Measurements from ENCODE around the gene FOXL2.
"Not testable (repeated sequence)": the region's sequence is repeated elsewhere in the genome, so short reads cannot be mapped to it uniquely, and the experiment has no call there.

- TF ChIP-seq CTCF (IDR thresholded peaks at IDR 0.05; ENCODE audit: insufficient read depth, low read length, poor library complexity, severe bottlenecking); EZH2phosphoT487 (conservative IDR thresholded peaks at IDR 0.05; ENCODE audit: low read length): not testable (repeated sequence)
These were observed 24.5 kb downstream of the FOXL2 start for GRCh38 chr3:138922400-138922799.
